Activated CD4-positive, CD25-positive, alpha-beta regulatory T cell treated with anti-CD3 and anti-CD28 coated beads, Interleukin-2, amount 50 U/mL, for 72 hours (primary cell): Measurements from ENCODE around the gene PHACTR3.
"Not testable (repeated sequence)": the region's sequence is repeated elsewhere in the genome, so short reads cannot be mapped to it uniquely, and the experiment has no call there.

Experiments used
- DNase-seq: peaks from one replicate; pipeline ENCODE4 v3.0.0; 2021

PHACTR3 gene

DNA sequence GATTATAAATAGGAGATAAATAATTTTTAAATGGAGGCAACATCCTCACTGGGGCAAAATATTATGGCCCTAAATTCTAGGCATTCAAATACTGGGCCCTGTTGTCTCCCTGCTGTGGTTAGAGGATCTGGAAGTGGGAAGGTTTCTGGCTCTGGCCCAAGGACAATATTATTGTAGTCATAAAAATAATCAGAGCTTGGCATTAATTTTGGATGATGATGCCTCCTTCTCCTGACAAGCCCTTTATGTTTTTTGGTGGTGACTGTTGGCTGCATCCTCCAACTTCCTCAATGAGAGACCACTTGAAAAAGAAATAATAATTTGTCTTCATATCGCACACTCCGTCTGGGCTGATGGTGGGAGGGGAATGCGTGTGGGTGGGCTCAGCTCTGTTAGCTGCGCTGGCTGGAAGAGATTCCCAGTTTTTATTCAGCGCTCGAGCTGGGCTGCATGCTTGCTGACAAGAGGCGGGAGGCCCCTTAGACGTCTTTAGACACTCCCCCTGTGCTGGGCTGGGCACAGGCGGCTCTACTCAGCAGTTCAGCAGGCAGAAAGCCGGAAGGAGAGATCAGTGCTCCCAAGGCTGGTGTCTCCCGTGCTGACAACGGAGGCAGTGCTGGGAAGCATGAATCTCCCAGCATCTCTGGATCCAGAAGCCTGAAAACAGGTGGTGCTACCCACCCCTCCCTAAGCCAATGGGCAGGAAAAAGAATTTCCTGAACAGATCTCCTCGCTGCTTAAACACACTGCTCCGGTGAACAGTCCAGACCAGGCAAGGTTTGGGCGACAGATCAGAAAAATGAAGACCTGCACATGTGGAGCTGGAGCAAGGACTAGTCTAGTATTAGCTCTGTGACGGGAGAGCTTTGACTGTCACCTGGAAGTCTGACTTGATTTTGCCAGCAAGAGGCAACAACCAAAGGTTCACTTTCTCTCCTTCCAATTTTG, 231.4 kb downstream of the PHACTR3 start:
- DNase-seq = no peak

DNA sequence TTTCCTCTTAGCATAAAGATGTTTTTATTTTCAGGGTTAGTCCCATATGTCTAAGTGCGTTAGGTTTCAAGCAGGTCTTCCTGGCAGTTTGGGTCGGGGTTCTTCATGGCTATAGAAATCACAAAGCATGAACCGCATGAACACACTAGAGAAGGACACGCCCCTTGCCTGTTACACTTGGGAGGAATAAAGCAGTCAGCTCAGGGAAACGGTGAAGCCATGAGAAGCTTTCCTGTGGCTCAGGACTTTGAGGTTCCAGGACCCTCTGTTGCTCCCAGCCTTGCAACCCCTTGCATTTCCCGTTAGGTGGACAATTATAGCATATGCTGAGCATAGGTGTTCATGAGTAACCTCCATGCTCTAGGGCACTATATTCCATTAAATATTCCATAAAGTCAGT, 232.4 kb downstream of the PHACTR3 start:
- DNase-seq = no peak

DNA sequence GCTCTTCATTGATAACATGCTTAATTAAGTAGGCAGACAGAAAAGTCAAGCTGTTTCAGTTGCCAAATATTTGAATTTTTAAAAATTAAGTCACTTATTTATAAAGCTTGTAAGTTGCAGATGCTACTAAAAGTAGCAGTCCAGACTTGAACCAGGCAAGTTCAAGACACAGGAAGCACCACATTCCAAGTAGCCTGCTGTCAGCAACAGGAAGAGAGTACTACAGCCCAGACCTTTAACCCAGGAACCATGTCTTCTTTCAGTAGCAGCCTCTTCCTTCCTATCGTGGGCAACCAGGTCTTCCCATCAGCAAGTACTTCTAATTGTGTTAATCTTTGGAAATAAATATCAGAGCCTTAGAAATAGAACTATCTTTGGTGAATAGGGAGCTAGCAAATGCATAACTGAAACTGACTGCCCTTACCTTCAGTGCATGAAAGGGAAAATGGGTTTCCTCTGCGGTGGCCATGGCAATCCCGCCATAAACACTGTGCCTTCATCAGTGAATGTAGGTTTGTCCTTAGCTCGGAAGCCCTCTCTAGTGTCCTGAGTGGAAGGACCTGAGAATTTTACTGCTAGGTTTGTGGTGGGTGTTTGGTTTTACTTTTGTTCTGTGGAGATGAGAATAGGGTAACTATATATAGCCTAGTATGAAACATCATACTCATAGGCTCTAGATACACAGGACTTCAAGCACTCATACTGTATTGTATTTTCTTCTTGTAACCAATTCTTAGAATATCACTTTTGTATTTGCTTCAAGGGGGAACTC, 233.5 kb downstream of the PHACTR3 start:
- no peak for DNase-seq

DNA sequence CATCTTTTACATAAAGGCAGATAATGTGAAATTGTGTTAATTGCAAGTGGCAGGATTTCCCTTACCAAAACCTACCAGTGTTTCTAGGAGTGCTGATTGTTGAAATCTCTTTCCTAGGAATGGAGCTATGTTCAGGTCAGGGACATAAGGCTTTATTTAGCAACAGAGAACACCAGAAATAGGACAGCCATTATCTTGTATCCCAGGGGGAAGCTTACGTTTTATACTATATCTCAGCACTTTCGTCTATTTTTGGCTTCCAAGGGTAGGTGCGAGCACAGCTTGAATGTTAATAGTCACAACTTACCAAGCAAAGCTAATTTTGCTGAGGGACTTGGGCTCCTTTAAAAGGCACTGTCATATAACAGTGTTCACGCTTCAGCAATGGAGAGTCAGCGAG, 235.1 kb downstream of the PHACTR3 start:
- no peak for DNase-seq

DNA sequence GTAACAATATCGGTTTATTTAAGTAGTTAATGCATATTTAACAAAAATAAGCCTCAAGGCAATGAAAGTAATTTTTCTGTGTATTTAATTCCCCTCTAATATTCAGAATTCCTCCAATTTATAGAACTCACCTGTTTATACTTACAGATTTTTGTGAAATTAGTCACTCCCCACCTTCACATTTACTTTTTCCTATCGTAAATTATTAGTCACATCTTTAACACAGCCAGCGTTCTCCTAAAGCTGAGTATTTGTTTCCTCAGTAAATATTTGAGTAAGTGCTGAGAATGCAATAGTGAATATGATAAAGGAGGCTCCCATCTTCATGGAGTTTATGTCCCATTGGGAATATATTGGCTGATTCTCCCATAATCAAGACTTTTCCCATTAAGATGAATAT, 241.1 kb downstream of the PHACTR3 start:
- DNase-seq = no peak

DNA sequence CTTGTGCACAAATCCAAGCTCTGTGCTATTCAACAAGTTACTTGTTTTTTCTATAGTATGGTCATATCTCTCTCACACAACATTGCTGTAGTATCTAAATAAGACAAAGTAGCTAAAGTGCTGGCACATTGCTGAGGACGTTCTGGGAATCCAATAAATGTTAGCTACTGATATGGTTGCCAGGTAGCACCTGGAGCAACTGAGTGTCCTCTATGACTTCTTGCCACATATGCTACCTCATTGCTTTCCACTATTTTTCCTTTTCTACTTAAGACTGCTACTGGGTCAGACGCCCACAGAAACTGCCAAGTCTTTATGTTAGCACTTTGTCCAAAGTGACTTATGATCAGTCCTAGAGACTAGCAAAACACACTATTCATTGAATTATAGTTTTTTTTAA, 243.8 kb downstream of the PHACTR3 start:
- no peak for DNase-seq

DNA sequence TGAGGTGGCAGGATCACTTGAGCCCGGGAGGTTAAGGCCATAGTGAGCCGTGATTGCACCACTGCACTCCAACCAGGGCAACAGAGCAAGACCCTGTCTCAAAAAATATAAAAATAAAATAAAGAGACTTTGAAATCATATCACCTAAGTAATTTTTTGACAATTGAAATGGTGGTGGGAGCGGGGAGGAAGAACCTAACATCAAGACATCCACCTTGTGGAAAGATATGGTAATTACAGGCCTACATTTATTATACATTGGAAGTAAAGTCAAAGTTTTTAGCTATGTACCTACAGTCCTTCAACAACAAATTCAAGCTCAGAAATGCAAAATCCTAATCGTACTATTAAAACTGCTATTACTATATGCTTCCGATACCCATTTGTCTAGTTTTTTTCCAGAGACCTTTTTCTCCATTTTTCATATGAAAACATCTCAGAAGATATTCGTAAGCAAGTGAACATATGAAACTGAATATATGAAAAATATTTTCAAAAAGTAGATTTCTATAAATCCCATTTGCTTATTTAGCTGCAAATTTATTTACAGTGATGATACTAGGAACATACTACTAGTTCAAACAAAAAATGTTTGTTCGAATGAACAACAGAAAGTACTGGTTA, 245.8 kb downstream of the PHACTR3 start:
- DNase-seq = no peak

DNA sequence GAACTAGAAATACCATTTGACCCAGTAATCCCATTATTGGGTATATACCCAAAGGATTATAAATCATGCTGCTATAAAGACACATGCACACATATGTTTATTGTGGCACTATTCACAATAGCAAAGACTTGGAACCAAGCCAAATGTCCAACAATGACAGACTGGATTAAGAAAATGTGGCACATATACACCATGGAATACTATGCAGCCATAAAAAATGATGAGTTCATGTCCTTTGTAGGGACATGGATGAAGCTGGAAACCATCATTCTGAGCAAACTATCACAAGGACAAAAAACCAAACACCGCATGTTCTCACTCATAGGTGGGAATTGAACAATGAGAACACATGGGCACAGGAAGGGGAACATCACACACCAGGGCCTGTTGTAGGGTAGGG, 252.2 kb downstream of the PHACTR3 start:
- not testable (repeated sequence) for DNase-seq

DNA sequence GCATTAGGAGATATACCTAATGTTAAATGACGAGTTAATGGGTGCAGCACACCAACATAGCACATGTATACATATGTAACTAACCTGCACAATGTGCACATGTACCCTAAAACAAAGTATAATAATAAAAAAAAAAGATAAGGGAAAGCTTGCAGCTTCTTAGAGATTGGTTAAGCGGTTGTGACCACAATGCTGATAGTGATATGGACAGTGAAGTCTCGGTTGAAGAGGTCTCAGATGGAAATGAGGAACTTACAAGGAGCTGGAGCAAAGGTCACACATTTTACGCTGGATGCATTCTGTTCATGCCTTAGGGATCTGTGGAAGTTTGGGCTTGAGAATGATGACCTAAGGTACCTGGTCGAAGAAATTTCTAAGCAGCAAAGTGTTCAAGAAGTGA, 252.6 kb downstream of the PHACTR3 start:
- not testable (repeated sequence) for DNase-seq

DNA sequence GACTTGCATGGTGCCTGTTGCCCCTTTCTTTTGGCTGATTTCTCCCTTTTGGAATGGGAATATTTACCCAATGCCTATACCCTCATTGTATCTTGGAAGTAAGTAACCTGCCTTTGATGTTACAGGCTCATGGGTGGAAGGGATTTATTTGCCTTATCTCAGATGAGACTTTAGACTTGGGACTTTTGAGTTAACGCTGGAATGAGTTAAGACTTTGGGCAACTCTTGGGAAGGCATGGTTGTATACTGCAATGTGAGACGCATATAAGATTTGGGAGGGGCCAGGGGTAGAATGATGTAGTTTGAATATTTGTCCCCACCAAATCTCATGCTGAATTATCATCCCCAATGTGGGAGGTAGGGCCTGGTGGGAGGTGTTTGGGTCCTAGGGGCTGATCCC, 253.6 kb downstream of the PHACTR3 start:
- no peak for DNase-seq

DNA sequence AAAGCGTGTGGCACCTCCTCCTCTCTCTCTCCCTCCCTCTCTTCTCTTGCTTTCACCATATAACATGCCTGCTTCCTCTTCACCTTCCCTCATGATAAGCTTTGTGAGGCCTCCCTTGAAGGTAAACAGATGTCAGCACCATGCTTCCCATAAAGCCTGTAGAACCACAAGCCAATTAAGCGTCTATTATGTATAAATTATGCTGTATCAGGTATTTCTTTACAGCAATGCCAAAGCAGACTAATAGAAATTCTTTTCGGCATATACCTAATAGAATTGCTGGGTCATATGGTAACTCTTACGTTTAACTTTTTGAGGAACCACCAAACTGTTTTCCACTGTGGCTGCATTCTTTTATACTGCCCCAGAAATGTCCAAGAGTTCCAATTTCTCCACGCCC, 254.1 kb downstream of the PHACTR3 start:
- no peak for DNase-seq

DNA sequence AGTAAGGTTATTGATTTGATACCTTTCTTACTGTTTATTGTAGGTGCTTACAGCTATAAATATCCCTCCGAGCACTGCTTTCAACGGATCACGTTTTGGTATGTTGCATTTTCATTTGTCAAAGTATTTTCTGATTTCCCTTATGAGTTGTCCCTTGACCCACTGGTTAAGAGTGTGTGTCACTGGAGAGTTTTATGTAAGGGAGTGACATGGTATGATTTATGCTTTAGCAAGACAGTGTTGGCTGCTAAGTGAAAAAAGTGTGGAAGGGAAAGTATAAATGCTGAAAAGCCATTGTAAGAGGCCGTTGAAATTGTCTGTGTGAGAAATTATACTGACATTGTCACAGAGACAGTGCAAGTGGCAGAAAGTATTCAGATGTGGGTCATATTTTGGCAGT, 257.1 kb downstream of the PHACTR3 start:
- no peak for DNase-seq

DNA sequence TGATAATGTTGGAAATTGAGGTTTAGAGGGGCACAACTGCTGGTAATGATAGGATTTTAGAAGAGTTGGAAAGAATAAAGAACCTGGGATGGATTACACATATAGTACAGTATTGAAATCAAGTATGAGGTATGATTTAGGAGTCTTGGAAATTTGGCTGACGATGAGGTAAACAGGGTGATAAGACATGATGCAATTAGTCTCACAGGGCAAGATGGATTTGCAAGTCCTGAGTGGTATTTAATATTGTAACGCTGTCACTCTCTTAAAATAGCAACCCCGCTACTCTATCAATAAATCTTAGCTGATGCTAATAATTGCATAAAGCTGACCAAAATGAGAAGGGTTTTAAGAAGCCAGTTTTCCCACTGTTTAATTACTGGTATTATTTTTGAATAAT, 258.7 kb downstream of the PHACTR3 start:
- no peak for DNase-seq

DNA sequence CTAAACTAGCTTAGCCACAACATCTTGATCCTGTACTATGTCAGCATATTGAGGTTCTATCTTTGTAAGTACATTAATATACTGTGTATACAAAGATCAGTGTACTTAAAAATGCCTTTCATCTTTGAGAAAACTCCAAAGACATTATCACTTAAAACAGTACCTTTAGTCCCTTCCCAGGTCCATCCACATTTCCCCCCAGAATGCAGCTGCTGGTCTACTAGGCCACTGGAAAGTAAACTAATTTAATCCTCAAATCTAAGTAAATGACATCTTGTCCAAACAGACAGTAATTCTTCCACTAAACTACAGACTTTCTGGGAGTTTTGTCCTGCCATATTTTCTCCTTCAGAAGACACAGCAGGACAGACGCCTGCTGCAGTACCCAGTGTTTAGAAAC, 260.4 kb downstream of the PHACTR3 start:
- DNase-seq = no peak

DNA sequence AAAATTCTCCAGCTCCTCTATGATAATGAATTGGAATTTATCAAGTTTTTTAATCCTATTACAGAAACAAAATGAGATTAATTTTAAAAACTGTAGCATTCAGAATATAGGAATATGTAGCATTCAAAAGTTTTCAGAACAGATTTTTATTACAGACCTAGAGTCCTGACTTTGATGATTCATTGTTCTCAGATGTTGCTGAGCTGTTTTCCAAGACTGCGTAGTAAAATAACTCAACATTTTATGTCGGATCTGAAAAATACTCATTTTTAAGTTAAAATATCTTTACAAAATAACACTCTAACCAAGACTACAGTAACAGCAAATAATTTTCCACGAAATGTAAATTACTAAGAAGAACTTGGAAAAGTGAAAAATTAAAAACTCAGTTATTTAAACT, 262.0 kb downstream of the PHACTR3 start:
- DNase-seq = no peak

DNA sequence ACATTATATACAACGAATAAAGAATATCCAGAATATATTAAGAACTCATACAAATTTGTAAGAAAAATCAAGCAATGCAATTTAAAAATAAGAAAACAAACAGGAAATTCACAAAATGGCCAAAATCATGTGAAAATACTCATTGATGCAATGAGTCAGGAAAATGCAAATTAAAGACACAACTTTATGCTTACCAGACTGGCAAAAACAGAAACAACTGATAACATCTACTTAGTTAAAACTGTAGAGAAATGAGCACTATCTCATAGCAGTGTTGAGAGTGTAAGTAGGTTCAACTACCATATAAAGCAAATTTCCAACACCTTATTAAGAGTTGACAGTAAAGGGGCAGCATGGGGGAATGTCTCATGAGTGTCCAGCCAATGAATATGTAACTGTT, 266.8 kb downstream of the PHACTR3 start:
- no peak for DNase-seq

DNA sequence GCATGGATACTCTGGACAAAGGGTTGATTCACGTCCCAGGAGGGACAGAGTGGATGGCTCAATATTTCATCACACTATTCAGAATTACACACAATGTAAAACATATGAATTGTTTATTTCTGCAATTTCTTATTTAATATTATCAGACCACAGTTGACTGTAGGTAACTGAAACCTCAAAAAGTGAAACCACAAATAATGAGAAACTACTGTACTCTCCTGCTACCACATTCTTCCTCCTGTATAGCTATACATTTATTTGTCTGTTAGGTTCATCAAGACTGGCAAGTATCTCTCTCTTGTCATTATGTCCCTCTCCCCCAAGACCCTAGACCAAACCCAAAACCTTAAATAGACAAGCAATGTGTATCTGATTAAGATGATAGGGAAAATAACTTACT, 269.1 kb downstream of the PHACTR3 start:
- DNase-seq = no peak

DNA sequence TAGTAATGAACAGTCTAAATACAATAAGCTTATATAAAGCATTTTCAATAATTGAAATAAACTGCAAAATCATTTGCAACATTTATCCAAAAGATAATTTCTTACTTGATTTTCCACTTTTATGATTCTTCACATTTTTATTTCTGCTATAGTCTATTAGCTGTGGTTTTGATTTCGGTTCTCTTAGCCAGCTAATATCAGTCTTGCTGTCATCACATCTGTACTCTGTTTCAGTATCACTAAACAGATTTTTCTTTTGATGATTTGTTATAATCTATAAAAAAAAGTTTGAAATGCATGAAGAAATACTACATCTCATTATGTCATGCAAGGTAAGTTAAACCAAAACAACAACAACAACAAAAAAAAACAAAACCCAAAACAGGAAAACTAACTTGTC, 275.9 kb downstream of the PHACTR3 start:
- DNase-seq = no peak

DNA sequence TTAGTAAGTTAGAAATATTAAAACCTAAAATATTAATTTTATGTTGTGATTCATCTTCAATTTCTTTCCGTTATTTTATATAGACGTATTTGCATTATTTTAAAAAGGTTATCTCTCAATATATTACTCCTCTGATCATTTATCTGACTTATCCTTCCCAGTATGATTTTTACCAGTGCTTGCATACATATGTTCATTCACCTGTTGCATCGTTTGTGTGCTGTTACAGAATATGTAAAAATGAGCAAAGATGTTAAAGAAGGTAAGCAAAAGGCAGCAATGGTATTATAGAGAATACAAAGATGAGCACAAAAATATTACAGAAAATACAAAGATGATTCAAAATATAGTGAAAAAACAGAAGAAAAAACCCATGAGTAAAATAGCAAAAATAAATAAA, 280.2 kb downstream of the PHACTR3 start:
- DNase-seq = no peak

DNA sequence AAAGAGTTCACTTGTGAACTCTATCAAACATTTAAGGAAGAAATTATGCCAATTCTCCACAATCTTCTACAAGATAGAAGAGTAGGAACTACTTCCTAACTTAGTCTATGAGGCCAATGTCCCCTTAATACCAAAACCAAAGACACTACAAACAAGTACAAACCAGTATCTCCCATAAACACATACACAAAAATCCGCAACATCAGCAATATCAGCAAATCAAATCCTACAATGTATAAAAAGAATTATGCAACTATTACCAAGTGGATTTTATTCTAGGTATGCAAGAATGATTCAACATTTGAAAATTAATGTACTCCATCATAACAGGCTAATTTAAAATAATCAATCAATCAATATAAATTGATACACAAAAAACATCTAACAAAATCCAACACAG, 283.7 kb downstream of the PHACTR3 start:
- DNase-seq = no peak

DNA sequence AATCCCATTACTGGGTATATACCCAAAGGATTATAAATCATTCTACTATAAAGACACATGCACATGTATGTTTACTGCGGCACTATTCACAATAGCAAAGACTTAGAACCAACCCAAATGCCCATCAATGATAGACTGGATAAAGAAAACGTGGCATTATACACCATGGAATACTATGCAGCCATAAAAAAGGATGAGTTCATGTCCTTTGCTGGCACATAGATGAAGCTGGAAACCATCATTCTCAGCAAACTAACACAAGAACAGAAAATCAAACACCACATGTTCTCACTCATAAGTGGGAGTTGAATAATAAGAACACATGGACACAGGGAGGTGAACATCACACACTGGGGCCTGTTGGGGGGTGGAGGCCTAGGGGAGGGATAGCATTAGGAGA, 285.7 kb downstream of the PHACTR3 start:
- not testable (repeated sequence) for DNase-seq

DNA sequence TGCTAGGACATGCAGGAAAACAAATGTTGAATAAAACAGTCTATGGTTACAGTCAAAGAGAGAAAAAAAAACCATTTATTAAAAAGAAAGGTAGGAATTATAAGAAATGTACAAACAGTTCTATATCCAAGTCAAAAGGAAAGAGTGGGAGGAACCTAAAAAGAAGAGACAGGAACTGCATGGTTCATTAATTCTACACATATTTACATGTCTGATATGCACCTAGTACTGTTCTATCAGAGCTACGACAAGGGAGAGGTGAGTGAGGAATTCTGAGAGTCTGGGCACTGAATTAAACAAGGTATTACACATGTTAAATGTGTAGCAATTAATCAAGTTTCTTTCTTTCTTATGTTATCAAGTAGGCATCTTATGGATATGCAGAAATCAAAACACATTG, 287.2 kb downstream of the PHACTR3 start:
- no peak for DNase-seq

DNA sequence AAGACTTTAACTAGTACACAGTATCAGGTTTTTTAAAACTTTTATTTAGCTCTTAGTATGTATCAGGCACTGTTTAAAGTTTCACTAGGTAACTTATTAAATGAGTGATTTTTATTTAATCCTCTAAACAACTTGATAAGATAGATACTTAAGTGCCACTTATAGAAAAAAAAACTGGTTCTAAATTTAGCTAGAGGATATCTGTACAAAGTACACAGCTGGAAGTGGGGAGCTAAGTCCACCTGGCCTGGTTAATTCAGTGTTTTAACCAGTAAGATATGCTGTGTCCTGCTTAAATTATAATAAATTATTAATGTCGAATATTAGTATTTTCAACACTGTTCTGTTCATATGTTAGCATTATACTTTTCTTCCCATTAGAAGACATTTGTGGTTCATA, 291.6 kb downstream of the PHACTR3 start:
- DNase-seq = no peak
